ENCODE measurements around the gene NCAM1.
"Not testable (repeated sequence)": the region's sequence is repeated elsewhere in the genome, so short reads cannot be mapped to it uniquely, and the experiment has no call there.

Gene NCAM1

DNA sequence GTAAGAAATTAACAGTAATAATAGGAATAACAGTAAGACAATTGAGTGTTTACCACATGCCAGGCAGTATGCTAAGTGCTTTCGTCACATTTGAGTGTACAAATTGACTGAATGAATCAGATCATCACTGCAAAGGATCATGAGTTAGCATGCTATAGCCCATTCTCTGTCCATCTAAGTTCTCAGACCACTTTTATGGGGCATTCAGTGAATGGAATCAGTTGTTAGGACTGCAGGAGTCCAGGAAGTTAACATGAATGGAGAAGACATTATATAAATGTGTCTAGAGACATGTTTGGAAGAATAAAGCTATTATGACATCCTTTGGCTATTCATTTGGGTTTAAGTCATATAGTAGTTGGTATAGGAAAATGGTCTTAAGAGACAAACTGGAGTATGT, 59.9 kb downstream of the NCAM1 start:
- no peak for DNase-seq (ENCODE audit: low read depth)

DNA sequence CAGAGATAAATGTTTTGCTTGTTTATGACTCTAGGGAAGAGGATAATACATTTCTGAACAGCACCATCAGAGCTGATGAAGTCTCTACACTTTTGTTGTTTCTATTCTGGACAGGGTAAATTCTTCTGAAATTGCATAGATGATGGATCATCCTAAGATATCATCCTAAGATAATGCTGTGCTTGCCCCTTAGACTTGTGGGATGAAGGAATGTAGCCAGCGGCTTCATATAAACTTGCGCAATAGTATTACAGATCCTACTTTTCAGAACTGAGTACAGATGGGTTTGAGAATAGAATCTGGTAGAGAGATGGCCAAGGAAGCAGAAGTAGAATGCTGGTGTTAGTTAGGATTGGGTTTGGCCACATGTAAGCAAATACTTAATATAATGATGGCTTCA, 61.0 kb downstream of the NCAM1 start:
- DNase-seq (ENCODE audit: low read depth) = peak; percentile 54

DNA sequence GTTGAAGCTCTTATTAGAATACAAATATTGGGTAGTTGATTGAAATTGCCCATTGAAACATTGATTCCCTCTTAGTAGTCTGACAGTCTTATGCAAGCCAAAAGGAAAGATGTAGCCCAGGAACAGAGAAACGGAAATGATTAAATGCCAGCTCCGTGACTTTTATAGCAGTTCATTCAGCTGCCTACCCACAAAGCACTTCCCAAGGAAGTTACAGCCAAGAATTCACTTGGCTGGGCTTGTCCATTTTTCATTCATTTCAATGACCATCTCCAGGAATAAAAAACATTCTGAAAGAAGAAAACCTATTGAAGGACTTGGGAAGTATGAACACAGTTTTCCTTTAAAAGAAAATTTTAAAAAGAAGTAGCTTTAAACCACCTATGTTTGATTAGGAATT, 62.0 kb downstream of the NCAM1 start:
- DNase-seq (ENCODE audit: low read depth) = peak; percentile 52

DNA sequence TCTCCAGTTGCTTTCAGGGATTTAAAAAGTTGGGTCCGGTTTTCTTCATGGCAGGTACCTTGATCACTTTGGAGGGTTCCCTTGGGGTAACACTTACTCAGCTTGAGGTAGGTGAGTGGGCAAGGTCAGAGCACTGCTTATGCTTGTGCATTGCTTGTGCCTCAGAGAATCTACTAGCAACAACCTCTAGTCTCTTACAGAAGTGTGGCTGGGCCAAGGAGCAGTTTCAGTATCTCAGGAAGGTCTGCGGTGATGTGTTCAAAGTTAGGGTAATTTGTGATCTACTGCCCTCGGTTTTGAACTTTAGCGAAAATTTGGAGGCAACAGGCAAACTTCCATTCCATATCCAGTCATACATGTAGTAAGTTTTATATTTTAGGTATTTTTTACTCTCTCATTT, 62.8 kb downstream of the NCAM1 start:
- DNase-seq (ENCODE audit: low read depth) = no peak

DNA sequence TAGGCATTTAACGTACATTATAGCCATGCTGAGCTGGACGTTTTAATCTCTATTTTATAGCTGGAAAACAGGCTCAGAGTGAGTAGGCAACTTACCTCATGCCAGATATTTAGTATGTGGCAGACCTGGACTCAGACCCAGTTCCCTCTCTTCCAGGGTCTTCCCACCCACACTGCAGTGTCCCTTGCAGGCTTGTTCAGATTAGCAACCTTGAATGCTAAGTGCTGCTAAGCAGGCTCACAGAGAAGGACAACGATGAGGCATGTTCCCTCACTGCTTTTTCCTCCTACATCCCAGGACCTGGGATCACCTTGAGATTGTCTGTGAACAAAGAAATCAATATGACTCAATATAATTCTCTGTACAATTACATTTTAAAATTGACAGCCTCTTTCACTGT, 65.6 kb downstream of the NCAM1 start:
- no peak for DNase-seq (ENCODE audit: low read depth)

DNA sequence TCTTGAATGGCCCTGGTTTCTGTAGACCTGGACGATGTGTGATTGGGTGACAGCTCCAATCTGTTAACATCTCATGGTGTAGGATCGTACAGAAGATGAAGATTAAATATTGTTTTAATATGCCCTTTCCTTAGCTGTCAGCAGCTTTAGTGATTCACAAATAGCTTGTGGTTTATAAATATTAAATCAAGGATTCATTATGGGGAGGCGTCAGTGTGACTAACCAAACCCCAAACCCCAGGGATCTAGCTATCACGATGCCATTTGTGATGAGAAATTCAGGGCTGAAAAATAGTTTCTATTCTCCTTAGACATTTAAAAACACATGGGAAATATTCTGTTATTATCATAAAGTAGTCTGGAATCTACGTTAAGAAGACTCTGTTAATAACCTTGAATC, 73.4 kb downstream of the NCAM1 start:
- DNase-seq (ENCODE audit: low read depth) = no peak

DNA sequence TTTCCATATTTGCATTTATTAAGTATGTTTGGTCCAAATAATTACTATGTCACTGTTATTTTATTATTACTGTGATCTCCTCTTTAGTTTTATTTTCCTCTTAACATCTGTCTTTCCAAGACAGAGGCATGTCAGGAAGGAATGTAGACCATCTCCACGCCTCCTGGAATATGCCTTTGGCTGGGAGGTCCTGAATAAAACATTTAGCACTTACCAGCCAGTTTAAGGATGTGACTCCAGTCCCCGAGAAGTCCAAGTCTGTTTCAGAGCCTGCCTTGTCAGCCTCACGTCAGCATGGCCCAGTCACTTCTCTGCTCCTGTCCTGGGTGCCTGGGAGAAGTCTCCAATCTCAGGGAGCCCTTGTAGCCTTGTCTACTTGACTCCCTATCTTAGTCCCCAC, 74.5 kb downstream of the NCAM1 start:
- DNase-seq (ENCODE audit: low read depth) = no peak

DNA sequence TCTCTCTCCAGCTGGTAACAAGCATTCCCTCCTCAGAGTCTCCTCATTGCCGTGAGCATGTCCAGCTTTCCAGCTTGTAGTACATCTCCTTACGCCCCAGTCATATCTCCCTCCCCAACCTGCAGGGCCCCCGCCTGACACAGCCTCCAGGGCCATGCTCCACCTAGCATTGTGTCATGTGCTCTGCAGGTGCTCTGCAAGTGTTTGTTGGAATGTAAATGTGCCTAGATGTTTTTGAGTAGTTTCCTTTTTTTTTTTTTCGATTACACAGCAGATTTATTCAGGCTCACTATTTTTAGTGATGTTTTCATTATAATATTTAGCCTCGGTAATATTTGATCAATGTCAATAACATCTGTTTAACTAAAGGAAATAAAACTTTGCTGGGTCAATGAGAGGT, 82.5 kb downstream of the NCAM1 start:
- no peak for DNase-seq (ENCODE audit: low read depth)

DNA sequence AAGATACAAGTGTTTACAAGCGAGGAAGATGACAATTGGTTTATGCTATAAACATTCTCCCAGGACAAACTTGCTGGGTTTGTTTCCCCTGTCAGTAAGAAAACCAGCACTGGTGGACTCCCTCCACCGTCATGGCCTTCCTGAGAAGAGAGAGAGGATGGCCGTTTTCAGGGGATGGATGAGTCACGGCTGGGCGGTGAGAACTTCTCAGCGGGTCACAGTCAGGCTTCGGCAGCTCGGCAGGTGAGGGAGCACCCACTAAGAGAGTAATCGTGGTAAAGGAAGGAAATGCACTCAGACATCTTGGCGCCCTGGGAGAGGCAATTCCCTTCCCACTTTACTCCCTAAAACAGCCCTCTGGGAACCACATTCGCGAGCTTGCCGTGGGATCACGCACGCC, 83.9 kb downstream of the NCAM1 start:
- no peak for DNase-seq (ENCODE audit: low read depth)

DNA sequence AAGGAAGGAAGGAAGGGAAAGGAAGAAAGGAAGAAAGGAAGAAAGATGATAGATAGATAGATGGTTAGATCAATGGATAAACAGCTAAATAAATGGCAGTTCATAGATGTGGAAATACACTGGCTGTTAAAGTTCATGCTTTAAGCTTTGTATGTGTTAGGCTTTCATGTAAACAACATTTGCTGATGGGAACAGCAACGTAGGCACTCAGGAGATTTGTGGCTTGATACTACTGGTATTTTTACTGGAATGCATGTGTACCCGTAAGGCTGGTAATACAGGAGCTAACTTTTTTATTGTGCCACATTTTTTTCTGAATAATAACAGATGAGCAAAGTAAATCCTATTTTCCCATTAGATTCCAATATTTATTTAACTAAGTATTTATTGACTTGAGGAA, 85.6 kb downstream of the NCAM1 start:
- no peak for DNase-seq (ENCODE audit: low read depth)

DNA sequence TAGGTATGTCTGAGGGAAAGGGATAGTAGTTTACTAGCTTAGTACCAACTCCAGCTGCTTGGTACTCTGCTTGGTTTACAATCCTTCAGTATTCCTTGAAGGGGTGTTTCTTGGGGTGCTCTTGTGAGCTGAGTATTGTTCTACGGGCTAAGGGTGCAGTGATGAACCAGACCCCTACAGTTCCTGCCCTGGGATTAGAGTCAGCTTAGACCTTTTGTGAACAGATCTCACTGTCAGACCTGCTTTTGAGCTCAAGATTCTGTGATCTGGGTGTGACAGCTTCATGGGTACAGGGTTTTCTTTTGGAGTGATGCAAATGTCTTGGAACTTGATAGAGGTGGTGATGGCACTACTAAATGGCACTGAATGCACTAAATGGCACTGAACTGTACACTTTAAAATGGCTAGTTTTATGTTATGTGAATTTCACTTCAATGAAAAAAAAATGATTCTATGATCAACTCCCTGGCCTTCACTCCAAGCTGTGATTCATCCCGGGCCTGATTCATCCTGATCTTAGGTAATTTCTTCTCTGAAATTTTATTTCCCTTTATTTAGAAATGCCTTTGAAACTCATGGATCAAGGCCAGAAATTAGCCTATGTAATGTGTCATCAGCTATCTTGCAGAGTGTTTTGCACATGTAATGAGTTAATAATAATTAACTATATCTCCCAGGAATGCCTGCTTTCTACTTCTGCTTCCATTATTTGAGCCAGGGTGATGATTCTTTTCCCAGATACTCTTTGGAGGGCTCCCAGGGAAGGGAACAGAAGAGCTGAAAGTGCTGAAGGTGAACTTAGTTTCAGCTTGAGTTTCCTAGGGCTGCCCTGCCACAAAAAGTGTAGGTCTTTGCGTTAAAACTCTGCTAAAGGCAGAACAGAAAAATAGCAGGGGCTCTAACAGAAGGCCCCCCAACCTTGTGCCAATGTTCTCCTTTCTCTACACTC, 87.9 kb downstream of the NCAM1 start:
- peak; percentile 54 for DNase-seq (ENCODE audit: low read depth)

DNA sequence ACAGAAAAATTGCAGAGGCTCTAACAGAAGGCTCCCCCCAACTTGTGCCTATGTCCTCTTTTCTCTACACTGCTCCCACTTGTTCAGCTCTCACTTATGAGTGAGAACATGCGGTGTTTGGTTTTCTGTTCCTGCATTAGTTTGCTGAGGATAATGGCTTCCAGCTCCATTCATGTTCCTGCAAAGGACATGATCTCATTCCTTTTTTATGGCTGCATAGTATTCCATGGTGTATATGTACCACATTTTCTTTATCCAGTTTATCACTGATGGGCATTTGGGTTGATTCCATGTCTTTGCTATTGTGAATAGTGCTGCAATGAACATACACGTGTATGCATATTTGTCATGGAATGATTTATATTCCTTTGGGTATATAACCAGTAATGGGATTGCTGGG, 91.8 kb downstream of the NCAM1 start:
- DNase-seq (ENCODE audit: low read depth) = not testable (repeated sequence)

DNA sequence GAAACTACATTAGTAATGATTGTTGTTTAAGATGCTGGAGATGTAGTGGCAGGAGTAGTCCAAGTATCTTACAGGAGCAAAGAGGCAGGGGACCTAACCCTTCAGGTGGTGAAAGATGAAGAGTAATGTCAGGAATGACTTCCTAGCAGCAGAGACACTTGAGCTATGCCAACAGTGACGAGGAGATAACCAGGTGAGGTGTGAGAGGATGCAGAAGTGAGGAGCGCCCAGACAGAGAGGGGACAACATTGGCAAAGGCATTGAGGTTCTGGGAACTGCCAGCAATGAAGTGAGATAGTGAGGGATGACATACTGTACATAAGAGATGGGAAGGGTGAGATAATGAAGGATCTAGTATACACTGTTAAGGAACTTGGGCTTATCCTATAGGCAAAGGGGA, 95.8 kb downstream of the NCAM1 start:
- DNase-seq (ENCODE audit: low read depth) = no peak

DNA sequence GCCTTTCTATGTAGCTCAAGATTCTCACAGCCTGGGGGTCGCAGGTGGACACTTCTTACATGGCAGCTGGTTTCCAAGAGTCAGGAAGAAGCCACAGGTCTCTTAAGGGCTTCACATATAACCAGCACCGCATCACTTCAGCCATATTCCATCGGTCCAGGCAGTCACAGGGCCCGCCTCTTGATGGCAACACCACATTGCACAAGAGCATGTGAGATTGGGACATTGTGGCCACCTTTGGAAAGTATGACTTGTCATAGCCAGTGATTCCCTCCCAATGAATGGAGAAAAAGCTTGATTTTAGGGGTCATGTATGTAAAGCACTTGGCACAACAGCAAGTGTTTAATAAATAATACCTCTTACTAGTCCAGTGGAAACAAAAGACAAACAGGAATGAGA, 98.3 kb downstream of the NCAM1 start:
- DNase-seq (ENCODE audit: low read depth) = no peak

DNA sequence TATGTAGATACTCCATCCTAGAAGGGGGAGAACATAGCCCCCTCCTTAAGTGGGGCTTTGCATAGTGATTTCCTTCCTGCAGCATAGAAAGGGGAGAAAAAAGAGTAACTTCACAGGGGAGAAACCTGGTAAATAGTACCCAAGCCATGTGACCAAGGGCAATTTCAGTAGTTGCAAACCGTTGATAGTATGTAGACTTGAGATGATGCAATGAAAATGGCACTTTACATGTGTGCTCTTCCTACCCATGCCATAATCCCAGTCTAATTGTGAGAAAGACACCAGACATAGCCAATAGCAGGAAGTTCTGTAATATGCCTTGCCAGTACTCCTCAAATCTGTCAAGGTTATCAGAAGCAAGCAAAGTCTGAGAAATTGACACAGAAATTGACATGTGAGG, 104.1 kb downstream of the NCAM1 start:
- DNase-seq (ENCODE audit: low read depth) = no peak

DNA sequence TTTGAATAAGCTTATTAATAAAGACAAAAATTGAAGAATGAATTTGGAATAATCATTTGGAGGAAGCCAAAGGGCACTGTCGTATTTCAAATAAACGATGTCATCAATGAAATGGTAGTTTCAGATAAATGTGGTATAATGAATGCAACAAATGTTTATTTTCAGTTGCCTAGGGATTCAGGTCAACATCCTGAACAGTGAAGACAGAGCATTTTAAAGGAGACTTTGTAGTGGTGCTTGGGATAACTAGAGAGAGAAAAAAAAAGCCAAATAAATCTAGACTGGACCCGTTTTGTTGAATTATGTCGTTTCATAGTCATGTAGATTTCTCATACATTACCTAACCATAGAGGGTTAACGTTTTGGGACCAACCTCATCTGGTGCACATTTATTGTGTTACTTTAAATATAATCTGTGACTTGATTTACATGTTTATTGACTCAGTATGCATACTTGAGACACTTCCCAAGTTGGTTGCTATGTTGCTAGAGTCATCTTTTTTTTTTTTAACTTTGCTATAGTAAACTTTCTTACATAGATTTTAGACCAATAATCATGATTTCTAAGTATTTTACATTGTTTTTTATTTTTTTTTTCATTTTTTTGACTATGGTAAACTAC, 111.1 kb downstream of the NCAM1 start:
- no peak for DNase-seq (ENCODE audit: low read depth)

DNA sequence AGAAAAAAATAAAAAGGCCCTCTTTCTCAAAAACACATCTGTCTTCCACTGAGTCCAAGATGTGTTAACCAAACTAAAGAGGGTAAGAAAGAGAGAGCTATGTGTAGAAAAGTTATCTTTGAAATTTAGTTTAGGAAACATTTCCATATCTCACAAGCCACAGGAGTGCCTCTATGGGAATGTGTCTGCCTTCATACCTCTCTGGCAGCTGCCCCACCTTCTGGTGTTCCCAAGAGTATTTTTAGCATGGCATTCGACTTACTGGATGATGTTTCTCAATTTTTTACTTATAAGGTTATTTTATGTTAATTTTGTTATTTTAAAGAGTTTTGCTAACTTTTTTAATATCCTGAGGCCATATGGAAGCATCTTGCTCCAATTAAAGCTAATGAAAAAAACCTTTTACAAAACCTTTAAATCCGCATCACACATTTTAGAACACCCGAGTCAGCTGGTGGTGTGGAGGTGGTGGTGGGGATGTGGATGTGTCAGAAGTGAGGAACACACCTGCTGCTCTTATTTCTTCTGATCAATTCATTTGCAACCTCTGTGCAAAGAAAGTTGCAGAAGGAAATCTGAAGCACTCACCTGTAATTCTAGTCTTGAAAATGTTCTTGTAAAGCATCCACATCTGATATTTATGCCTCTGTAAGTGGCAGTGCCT, 112.2 kb downstream of the NCAM1 start:
- no peak for DNase-seq (ENCODE audit: low read depth)

DNA sequence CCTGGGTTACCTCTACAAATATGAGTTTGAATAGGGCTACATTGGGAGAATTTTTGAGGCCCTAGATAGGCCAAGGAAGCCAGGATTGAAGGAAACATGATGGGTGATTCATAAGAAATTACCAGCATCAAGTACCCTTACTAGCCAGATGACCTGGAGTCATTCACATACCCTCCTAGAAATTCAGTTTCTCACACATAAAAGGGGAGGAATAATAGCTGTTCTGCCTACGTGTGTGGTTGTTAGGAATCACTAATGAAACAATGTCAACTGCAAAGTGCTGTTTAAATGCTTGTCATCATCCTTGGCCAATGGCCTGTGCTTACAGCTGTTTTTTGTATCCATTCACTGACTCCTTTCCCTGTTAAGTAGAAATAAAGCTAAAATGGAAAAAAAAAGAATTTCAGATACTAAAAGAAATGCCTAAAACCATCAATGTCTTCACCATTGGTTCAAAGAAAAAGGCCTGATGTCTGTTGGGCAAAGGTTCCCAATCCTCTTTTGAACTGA, 114.4 kb downstream of the NCAM1 start:
- DNase-seq (ENCODE audit: low read depth) = no peak

DNA sequence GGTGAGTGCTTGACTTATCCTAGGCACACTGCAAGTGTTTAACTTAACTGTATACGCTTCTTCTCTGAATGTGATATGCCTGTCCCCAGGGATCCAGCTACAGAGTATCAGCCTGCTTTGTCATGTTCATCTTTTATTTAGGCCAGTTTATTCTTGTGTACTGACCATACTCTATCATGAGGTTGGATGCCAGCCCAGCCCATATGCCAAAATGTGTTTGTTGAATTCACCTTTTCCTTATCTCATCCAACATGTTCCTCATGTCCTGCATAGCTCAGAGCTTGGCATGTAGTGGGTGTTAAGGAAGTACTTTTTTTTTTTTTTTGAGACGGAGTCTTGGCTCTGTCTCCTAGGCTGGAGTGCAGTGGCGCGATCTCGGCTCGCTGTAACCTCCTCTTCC, 116.2 kb downstream of the NCAM1 start:
- DNase-seq (ENCODE audit: low read depth) = no peak

DNA sequence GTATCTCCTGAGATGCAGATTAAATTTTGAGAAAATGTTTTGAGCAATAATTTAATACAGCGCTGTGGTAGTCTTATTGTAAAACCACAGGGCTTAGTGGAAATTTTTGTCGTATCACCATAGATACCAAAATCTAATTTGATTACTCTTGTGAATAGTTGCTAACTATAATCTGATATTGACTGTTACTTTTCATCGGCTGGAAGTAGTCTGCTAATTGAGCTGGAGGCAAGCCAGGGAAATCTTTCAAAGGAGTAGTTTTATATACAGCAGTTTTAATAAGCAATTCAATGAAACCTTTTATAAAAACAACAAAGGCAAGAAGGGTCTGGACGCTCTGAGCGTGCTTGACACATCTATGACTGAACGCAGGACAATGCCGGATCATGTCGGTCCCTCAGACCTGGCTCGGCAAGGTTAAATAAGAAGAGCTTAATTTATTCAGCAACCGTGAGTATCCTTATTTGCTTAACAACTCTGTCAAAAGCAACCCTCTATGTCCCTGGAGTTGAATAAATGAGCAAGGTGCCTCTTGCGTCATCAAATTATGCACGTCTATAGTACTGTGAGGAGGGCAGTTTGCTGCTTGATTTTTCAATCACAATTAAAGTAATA, 121.2 kb downstream of the NCAM1 start:
- DNase-seq (ENCODE audit: low read depth) = no peak

DNA sequence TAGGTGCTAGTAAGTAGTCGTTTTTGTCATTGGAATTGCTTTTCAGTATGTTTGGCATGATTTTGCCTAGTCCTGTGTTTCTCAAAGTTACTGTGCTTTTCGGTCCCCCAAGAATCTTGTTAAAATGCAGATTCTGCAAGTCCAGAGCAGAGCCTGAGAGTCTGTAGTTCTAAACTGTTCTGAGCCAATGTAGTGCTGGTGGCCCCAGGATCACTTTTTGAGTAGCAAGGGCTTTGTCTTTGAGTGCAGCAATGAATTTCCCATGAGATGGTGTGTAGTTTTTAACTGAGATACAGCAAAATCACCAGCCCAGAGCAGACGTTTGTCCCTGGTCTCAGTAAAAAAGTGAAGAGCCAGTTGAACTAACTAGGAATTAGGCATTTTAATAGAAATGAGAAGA, 122.4 kb downstream of the NCAM1 start:
- no peak for DNase-seq (ENCODE audit: low read depth)

DNA sequence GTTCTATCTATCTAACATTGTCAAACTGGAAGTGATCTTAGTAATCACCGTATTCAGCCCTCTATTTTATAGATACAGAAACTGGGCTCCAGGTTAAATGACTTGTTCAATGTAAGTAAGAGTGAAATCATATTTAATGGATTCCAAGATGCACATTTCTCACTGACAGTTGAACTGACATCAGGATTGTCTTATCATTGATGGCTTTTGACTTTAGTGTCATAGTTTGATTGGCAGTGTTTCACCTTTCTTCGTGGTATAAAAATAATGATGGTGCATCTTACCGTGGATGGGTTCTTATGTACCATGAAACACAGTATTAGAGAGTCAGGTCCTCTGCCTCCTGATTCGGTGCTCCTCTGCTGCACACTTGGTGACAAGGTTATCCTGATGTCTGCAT, 123.1 kb downstream of the NCAM1 start:
- no peak for DNase-seq (ENCODE audit: low read depth)

DNA sequence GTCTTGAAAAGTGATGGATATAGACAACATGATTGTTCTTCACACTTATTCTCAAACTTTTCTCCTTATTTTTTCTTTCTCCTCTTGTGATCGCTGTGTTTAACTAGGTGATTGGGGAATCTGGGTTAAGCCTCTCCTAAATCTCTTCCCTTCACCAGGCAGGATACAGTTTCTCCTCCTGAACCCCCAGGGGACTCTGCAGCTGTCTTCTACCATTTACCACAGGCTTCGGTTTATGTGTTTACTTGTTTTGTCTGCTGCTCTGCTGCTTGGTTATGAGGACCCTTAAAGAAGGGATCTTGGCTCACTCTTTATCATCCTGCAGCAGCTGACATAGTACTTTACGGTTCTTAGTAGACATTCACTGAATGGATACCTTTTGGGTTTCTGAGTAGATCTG, 124.2 kb downstream of the NCAM1 start:
- no peak for DNase-seq (ENCODE audit: low read depth)
